Trophoblast cell (in vitro differentiated cells and primary cell): Measurements from ENCODE around the gene FCGR1A. TPM values are rescaled to one million over a fixed set of nuclear protein-coding genes. Genes with fewer than 3 reads are reported as not detected.
"Not testable (repeated sequence)": the region's sequence is repeated elsewhere in the genome, so short reads cannot be mapped to it uniquely, and the experiment has no call there.

Experiments
- DNase-seq, 2 donors: peaks; one replicate each; pipeline ENCODE4 v3.0.0-alpha.2; 2016
- H2AFZ ChIP-seq: 2 replicates; pipeline ENCODE4 v1.6.1; 2013; ENCODE audit warnings: low read length, moderate library complexity, mild to moderate bottlenecking; ENCODE audit not compliant: insufficient read depth, poor library complexity
- H2AK5ac ChIP-seq: 2 replicates; pipeline ENCODE4 v1.6.1; 2013; ENCODE audit warnings: mild to moderate bottlenecking, low read length
- H2BK120ac ChIP-seq: 2 replicates; pipeline ENCODE4 v1.6.1; 2013; ENCODE audit warnings: low read length, mild to moderate bottlenecking, moderate library complexity; ENCODE audit not compliant: insufficient read depth, poor library complexity
- H2BK12ac ChIP-seq: 2 replicates; pipeline ENCODE4 v1.6.1; 2013; ENCODE audit warnings: mild to moderate bottlenecking, low read length, moderate library complexity
- H2BK5ac ChIP-seq: 2 replicates; pipeline ENCODE4 v1.6.1; 2013; ENCODE audit warnings: low read length, low read depth, moderate library complexity, mild to moderate bottlenecking; ENCODE audit not compliant: poor library complexity
- H3K14ac ChIP-seq: 2 replicates; pipeline ENCODE4 v1.6.1; 2013; ENCODE audit warnings: mild to moderate bottlenecking, low read length
- H3K18ac ChIP-seq: 2 replicates; pipeline ENCODE4 v1.6.1; 2013; ENCODE audit warnings: mild to moderate bottlenecking, low read length
- H3K23ac ChIP-seq: 2 replicates; pipeline ENCODE4 v1.6.1; 2013; ENCODE audit warnings: low read length
- H3K27ac ChIP-seq: 2 replicates; pipeline ENCODE4 v1.5.1; 2013; ENCODE audit warnings: low read depth, mild to moderate bottlenecking, inconsistent platforms, low read length, moderate library complexity
- H3K27me3 ChIP-seq: 2 replicates; pipeline ENCODE4 v1.6.1; 2013; ENCODE audit warnings: inconsistent platforms, mild to moderate bottlenecking, low read length, moderate library complexity; ENCODE audit not compliant: insufficient read depth
- H3K36me3 ChIP-seq, 2 experiments: 1 replicate in 1 of 2; 2 replicates in 1 of 2; pipeline ENCODE4 v1.6.1; 2013; ENCODE audit warnings: low read length in 2 of 2, mild to moderate bottlenecking in 2 of 2, moderate library complexity in 1 of 2; ENCODE audit not compliant: insufficient read depth in 2 of 2, control insufficient read depth in 1 of 2
- H3K4ac ChIP-seq: 2 replicates; pipeline ENCODE4 v1.6.1; 2013; ENCODE audit warnings: low read depth, mild to moderate bottlenecking, low read length, moderate library complexity
- H3K4me1 ChIP-seq, 2 experiments: 1 replicate in 1 of 2; 2 replicates in 1 of 2; pipeline ENCODE4 v1.6.1; 2013; ENCODE audit warnings: low read length in 2 of 2, mild to moderate bottlenecking in 2 of 2, moderate library complexity in 1 of 2; ENCODE audit not compliant: insufficient read depth in 2 of 2, control insufficient read depth in 1 of 2
- H3K4me2 ChIP-seq: 2 replicates; pipeline ENCODE4 v1.6.1; 2013; ENCODE audit warnings: inconsistent platforms, mild to moderate bottlenecking, low read length, moderate library complexity
- H3K4me3 ChIP-seq: 2 replicates; pipeline ENCODE4 v1.5.1; 2013; ENCODE audit warnings: mild to moderate bottlenecking, low read depth, low read length, inconsistent platforms
- H3K79me1 ChIP-seq: one replicate; pipeline ENCODE4 v1.6.1; 2013; ENCODE audit warnings: low read length
- H3K79me2 ChIP-seq: 2 replicates; pipeline ENCODE4 v1.6.1; 2013; ENCODE audit warnings: low read length, mild to moderate bottlenecking; ENCODE audit not compliant: control insufficient read depth, insufficient read depth, poor library complexity
- H3K9ac ChIP-seq: 2 replicates; pipeline ENCODE4 v1.6.1; 2013; ENCODE audit warnings: mild to moderate bottlenecking, low read length
- H3K9me3 ChIP-seq: 2 replicates; pipeline ENCODE4 v1.6.1; 2013; ENCODE audit warnings: low read depth, mild to moderate bottlenecking, control low read depth, inconsistent platforms, low read length; ENCODE audit not compliant: insufficient read depth
- H4K12ac ChIP-seq: 2 replicates; pipeline ENCODE4 v1.6.1; 2013; ENCODE audit warnings: low read depth, mild to moderate bottlenecking, low read length, moderate library complexity
- H4K8ac ChIP-seq: 2 replicates; pipeline ENCODE4 v1.6.1; 2013; ENCODE audit warnings: low read depth, mild to moderate bottlenecking, low read length, moderate library complexity
- H4K91ac ChIP-seq: one replicate; pipeline ENCODE4 v1.6.1; 2013; ENCODE audit warnings: low read depth, mild to moderate bottlenecking, low read length, moderate library complexity
- WGBS: extraction: QIAGEN DNeasy Blood & Tissue Kit; methylation state at CpG from one replicate; pipeline ENCODE4 v1.1.7; 2013; ENCODE audit warnings: missing lambda C conversion rate; ENCODE audit not compliant: insufficient read length, insufficient coverage; ENCODE audit errors: extremely low coverage; 5-methylcytosine and 5-hydroxymethylcytosine counted together
- polyA plus RNA-seq: library from polyadenylated mRNA; stranded (reverse); fragments of 200-250 nt; gene quantifications from 2 replicates; pipeline ENCODE4 v1.2.3, GENCODE V29; 2013

The FCGR1A gene
- polyA plus RNA-seq: 0.05 and 0.11 TPM in 2 replicates

- not testable (repeated sequence) for H3K4me2 ChIP-seq, H2AFZ ChIP-seq, H3K79me1 ChIP-seq, H3K27ac ChIP-seq, H3K79me2 ChIP-seq, H3K18ac ChIP-seq, H2BK5ac ChIP-seq, H2BK12ac ChIP-seq, H4K12ac ChIP-seq, H3K9me3 ChIP-seq, H3K14ac ChIP-seq, H3K4me3 ChIP-seq, H3K36me3 ChIP-seq, H3K9ac ChIP-seq, H3K27me3 ChIP-seq, H3K23ac ChIP-seq, DNase-seq, H4K91ac ChIP-seq, H2BK120ac ChIP-seq, H3K4me1 ChIP-seq, H4K8ac ChIP-seq, H2AK5ac ChIP-seq, H3K4ac ChIP-seq
- no CpG with 5 or more reads among the region's 2 CpGs for WGBS
Observed at GRCh38 chr1:149782600-149782999, at the start of gene FCGR1A. TSS of gene FCGR1A (plus strand) at chr1:149782694. CDS start at chr1:149782744, 50 bp downstream.

- H2BK12ac ChIP-seq, H4K91ac ChIP-seq, H3K79me1 ChIP-seq, H3K27ac ChIP-seq, H3K79me2 ChIP-seq, H3K9me3 ChIP-seq, H3K36me3 ChIP-seq, H2BK5ac ChIP-seq, H3K4me1 ChIP-seq, H3K27me3 ChIP-seq, H3K4me3 ChIP-seq, H3K4me2 ChIP-seq, H2BK120ac ChIP-seq, DNase-seq, H4K8ac ChIP-seq, H2AK5ac ChIP-seq, H3K9ac ChIP-seq, H4K12ac ChIP-seq, H3K23ac ChIP-seq, H3K4ac ChIP-seq, H3K18ac ChIP-seq, H3K14ac ChIP-seq, H2AFZ ChIP-seq: not testable (repeated sequence)
- WGBS: no CpG with 5 or more reads among the region's 2 CpGs
Observed at GRCh38 chr1:149732781-149733180, 49.7 kb upstream of the FCGR1A start.

DNA sequence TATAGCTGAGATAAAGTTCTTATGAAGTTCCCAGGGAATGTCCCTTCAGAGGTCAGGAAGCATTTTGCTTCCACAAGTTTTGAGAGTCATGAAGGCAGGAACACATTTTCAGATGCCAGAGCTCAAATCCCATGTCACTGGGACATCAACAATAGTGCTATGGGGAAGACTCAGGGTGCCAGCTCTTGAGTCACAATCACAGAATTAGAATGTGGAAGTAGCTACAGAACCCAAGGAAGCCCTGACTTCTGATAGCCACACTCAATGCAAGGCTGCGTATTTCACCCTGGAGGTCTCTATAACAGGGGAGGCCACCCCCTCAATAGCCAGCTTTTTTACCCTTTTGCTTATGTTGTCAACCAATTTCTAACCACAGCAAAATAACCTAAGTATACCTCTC lies 47.8 kb upstream of the FCGR1A start:
- WGBS: no CpG with 5 or more reads among the region's 1 CpG

GRCh38 chr1:149740148-149740581 lies 42.3 kb upstream of the FCGR1A start:
- not testable (repeated sequence) for H3K23ac ChIP-seq, H3K9me3 ChIP-seq, H4K12ac ChIP-seq, H2AK5ac ChIP-seq, H2BK5ac ChIP-seq, H3K14ac ChIP-seq, H3K4me1 ChIP-seq, H3K27me3 ChIP-seq, H3K36me3 ChIP-seq, H2BK12ac ChIP-seq, H3K79me1 ChIP-seq, H2BK120ac ChIP-seq, H4K91ac ChIP-seq, H3K79me2 ChIP-seq, H3K9ac ChIP-seq, H3K4me3 ChIP-seq, H4K8ac ChIP-seq, H3K18ac ChIP-seq, H3K27ac ChIP-seq, H3K4ac ChIP-seq, H2AFZ ChIP-seq
- WGBS: no CpG with 5 or more reads among the region's 26 CpGs
- peak; percentile 31 to 37 for DNase-seq
- H3K4me2 ChIP-seq: peak overlapping the region; percentile 47

More for the DNA sequence above, 47.8 kb upstream of the FCGR1A start:
- not testable (repeated sequence) for H2BK12ac ChIP-seq, H3K4me3 ChIP-seq, DNase-seq, H4K91ac ChIP-seq, H2AK5ac ChIP-seq, H3K14ac ChIP-seq, H3K4ac ChIP-seq, H3K79me2 ChIP-seq, H3K27me3 ChIP-seq, H2AFZ ChIP-seq, H3K9ac ChIP-seq, H3K23ac ChIP-seq, H2BK120ac ChIP-seq, H3K79me1 ChIP-seq, H4K8ac ChIP-seq, H3K4me2 ChIP-seq, H3K9me3 ChIP-seq, H3K27ac ChIP-seq, H3K36me3 ChIP-seq, H3K18ac ChIP-seq, H4K12ac ChIP-seq, H3K4me1 ChIP-seq, H2BK5ac ChIP-seq
